Vein endothelial cell (primary cell): ENCODE results near the gene RPRD2. TPM values are rescaled to one million over a fixed set of nuclear protein-coding genes. Genes with fewer than 3 reads are reported as not detected.

Source experiments
- total RNA-seq: library from RNA; depleted of rRNA; stranded (reverse); fragments of >200 nt; gene quantifications from 2 replicates; pipeline ENCODE4 v1.2.3, GENCODE V29; 2012

The RPRD2 gene
- total RNA-seq = 14.7 and 15.0 TPM in 2 replicates

GRCh38 chr1:150363426-150364230 is at the start of gene RPRD2:
Gene RPRD2, plus strand, starts transcription at chr1:150364147. Its CDS starts 568 bp downstream, at chr1:150364715.

GRCh38 chr1:150486966-150487762 is 123.2 kb downstream of the RPRD2 start, which contains the start of gene TARS2:
Gene TARS2, plus strand, starts transcription at chr1:150487419. Its CDS starts 32 bp downstream, at chr1:150487451.

DNA sequence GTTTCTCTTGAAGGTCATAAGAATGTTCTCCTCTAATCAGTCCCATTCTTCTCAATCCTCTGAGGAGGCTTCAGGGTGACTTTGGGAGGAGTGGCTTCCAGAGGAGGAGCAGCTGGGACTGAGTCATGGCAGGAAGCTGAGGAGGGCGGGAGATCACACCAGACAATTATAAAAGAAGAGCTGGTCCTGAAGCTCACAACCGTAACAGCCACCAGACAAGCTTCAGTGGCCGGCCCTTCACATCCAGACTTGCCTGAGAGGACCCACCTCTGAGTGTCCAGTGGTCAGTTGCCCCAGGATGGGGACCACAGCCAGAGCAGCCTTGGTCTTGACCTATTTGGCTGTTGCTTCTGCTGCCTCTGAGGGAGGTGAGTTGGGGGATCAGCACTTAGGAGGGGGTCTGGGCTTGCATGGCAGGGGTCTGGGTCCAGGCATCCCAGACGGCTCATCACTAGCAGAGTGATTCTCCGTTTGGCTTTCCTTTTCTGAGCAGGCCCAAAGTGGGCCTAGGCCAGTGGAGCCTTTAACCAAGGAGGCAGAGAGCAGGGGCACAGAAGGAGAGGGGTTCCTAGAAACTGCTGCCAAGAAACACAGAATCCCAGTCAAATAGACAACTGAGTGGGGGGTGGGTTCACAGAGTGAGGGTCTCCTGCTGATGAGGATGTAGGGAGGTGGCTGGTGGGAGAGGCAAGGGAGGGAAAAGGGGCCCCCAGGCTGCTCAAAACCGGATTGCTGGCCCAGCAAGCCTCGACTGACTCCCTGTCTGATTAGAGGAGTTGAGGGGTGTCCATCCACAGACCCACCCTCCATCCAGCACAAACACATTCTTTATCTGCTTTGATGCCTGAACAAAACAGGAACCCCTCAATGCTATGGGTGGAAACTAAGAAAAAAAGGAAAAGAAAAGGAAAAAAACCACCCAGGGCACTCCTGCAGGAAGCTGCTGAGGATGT is 144.2 kb downstream of the RPRD2 start, which contains the start of gene ECM1:
ECM1 (plus strand) TSS at position 198 of the 953 bp plus-strand sequence; CDS start at position 299, 101 bp downstream.

GRCh38 chr1:150515328-150516049 is 151.5 kb downstream of the RPRD2 start, which contains the start of gene FALEC:
Gene FALEC, plus strand, starts transcription at chr1:150515752.

Other genes starting within 250 kb of the RPRD2 start
- gene PLEKHO1, start 214.2 kb upstream of the RPRD2 start, total RNA-seq = 36.9 and 51.3 TPM in 2 replicates
- 18.6 and 25.7 TPM in 2 replicates for gene ANP32E, start 128.0 kb upstream of the RPRD2 start, total RNA-seq
- gene CA14, start 106.4 kb upstream of the RPRD2 start, total RNA-seq = not detected in 2 replicates
- 175 and 177 TPM in 2 replicates for gene APH1A, start 95.1 kb upstream of the RPRD2 start, total RNA-seq
- gene C1orf54, start 91.4 kb upstream of the RPRD2 start, total RNA-seq = 9.3 and 9.8 TPM in 2 replicates
- gene CIART, start 81.6 kb upstream of the RPRD2 start, total RNA-seq = 1.8 and 2.6 TPM in 2 replicates
- 31.0 and 33.1 TPM in 2 replicates for gene MRPS21, start 70.3 kb upstream of the RPRD2 start, total RNA-seq
- 36.9 and 60.5 TPM in 2 replicates for gene PRPF3, start 42.6 kb upstream of the RPRD2 start, total RNA-seq
- 10.4 and 14.4 TPM in 2 replicates for gene TARS2, start 123.3 kb downstream of the RPRD2 start, total RNA-seq
- gene ECM1, start 144.0 kb downstream of the RPRD2 start, total RNA-seq = 0.65 and 1.1 TPM in 2 replicates
- gene FALEC, start 151.6 kb downstream of the RPRD2 start, total RNA-seq = not detected in 2 replicates
- 0.38 and 0.65 TPM in 2 replicates for gene ADAMTSL4, start 185.3 kb downstream of the RPRD2 start, total RNA-seq
- gene MCL1, start 215.5 kb downstream of the RPRD2 start, total RNA-seq = 179 and 180 TPM in 2 replicates